LHCN-M2 (cell line): Measurements from ENCODE around the gene SKIC2. TPM values are rescaled to one million over a fixed set of nuclear protein-coding genes. Genes with fewer than 3 reads are reported as not detected.
"Not testable (repeated sequence)": the region's sequence is repeated elsewhere in the genome, so short reads cannot be mapped to it uniquely, and the experiment has no call there.

ENCODE experiments used
- DNase-seq: peaks from one replicate; pipeline ENCODE4 v3.0.0-alpha.2; 2012; ENCODE audit warnings: low read depth
- total RNA-seq: library from RNA; depleted of rRNA; stranded (reverse); fragments of >200 nt; gene quantifications from 2 replicates; pipeline ENCODE4 v1.2.3, GENCODE V29; 2014; rRNA removed

SKIC2 gene
- total RNA-seq, 1 experiment from 2014 or later, result 44.1 TPM

GRCh38 chr6:32003301-32003700 is 44.3 kb downstream of the SKIC2 start:
- not testable (repeated sequence) for DNase-seq

DNA sequence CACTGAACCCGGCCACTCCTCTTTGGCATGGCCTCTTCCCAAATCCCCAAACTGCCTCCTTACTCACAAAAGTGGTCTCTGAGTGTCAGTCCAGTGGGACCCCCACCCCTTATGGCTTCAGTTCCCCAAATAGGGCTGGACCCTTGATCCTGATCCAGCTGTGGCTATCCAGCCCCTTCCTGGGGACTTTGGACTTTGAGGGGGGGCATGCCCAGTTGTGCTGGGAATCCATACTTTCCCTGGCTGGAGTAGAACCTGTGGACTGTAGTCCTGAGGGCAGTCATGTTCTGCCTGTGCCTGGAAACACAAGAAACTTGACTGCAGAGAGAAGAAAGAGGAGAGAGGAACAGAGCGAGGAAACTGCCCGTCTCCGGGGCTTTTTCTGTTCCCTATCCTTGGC is 45.4 kb downstream of the SKIC2 start:
- DNase-seq, result not testable (repeated sequence)

DNA sequence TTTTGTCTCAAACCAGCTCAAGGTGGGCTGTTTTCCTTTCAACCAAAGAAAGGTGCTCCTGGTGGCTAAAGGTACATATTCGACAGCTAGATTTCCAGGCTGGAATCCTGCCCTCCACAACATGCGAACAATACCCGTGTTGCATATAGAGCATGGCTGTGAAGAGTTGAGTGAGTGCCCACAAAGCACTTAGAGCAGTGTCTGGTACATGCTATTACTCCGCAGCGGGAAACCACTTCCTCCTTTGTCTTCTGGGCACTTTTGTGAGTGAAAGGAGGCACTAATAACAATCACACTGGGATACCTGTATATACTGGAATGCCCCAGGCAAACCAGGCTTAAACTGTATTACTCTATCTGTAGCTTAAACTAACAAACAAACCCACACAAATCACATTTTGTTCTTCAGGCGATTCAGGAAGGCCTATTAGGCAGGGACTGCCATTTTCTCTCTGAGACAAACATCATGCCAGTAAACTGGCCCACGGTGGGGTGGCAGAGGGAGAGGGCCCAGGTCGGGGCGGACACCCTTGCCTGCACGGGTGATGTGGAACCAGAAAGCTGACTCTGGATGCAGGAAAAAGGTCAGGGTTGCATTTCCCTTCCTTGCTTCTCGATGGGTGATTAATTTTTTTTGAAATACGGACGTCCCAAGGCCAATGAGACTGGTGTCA is 46.0 kb downstream of the SKIC2 start:
- not testable (repeated sequence) for DNase-seq

DNA sequence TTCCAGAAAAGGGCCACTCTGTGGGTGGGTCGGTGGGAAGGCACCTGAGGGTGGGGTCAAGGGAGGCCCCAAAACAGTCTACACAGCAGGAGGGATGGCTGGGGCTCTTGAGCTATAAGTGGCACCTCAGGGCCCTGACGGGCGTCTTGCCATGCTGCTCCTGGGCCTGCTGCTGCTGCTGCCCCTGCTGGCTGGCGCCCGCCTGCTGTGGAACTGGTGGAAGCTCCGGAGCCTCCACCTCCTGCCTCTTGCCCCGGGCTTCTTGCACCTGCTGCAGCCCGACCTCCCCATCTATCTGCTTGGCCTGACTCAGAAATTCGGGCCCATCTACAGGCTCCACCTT is 46.5 kb downstream of the SKIC2 start:
- DNase-seq, result not testable (repeated sequence)

DNA sequence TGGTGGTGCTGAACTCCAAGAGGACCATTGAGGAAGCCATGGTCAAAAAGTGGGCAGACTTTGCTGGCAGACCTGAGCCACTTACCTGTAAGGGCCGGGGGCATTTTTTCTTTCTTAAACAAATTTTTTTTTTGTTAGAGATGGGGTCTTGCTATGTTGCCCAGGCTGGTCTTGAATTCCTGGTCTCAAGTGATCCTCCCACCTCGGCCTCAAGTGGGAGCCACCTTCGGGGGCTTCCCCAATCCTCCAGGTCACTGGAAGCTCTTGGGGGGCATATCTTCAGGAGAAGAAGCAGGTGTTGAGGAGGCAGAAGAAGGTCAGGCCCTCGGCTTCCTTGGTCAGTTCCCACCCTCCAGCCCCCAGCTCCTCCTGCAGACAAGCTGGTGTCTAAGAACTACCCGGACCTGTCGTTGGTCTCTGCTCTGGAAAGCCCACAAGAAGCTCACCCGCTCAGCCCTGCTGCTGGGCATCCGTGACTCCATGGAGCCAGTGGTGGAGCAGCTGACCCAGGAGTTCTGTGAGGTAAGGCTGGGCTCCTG is 47.1 kb downstream of the SKIC2 start:
- DNase-seq, result not testable (repeated sequence)

DNA sequence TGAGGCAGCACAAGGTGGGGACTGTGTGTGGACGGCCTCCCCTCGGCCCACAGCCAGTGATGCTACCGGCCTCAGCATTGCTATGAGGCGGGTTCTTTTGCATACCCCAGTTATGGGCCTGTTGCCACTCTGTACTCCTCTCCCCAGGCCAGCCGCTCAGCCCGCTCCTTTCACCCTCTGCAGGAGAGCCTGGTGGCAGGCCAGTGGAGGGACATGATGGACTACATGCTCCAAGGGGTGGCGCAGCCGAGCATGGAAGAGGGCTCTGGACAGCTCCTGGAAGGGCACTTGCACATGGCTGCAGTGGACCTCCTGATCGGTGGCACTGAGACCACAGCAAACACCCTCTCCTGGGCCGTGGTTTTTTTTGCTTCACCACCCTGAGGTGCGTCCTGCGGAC is 48.1 kb downstream of the SKIC2 start:
- not testable (repeated sequence) for DNase-seq

DNA sequence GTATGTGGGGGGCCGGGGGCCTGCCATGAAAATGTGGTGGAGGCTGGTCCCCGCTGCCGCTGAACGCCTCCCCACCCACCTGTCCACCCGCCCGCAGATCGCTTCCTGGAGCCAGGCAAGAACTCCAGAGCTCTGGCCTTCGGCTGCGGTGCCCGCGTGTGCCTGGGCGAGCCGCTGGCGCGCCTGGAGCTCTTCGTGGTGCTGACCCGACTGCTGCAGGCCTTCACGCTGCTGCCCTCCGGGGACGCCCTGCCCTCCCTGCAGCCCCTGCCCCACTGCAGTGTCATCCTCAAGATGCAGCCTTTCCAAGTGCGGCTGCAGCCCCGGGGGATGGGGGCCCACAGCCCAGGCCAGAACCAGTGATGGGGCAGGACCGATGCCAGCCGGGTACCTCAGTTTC is 49.1 kb downstream of the SKIC2 start:
- not testable (repeated sequence) for DNase-seq

DNA sequence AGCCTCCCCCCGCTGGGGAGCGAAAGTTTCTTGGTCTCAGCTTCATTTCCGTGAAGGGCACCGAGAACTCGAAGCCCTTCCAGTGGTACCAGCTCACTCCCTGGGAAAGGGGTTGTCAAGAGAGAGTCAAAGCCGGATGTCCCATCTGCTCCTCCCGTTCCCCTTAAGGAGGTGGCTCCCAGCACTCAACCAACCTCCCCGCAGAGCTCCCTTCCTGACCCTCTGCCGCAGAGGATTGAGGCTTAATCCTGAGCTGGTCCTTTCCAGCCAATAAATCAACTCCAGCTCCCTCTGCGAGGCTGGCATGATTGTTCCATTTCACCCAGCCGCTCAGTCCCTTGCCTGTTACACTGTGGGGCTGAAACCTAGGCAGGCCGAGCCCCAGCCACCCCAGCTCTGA is 49.6 kb downstream of the SKIC2 start:
- not testable (repeated sequence) for DNase-seq

- DNase-seq, result not testable (repeated sequence)
Measured at GRCh38 chr6:32009537-32009936, 50.6 kb downstream of the SKIC2 start.

DNA sequence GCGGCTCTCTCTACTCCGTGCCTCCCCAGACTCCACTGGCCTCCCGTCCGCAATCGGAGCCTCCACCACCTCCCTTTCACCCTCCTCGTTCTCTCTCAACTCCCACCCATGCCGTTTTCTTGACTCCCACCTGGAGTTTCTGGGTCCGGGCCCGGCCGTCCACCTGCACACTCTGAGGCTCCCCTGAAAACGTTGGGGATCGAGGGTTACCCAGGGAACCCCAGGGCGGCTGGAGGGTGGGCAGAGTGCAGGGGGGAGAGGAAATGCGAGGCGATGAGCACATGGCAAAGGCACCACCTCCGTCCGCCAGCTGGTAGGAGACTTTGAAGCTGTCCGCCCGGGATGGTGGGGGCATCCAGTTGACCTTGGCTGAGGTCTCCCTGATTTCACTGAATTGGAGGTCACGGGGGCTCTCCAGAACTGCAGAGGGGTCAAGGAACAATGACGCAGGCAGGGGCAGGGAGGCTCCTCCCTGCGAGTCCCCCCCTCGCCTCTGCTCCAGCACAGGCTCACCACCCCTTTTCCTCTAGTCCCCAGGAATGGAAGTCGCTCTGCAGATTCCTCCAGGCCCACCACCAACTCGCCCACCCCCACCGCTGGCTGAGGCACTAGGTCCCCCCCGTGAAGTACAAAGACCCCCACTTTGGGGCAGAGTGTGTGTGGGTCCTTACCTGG is 52.0 kb downstream of the SKIC2 start:
- DNase-seq, result not testable (repeated sequence)

- DNase-seq, result not testable (repeated sequence)
Measured at GRCh38 chr6:32012941-32013617, 54.1 kb downstream of the SKIC2 start.

GRCh38 chr6:32013738-32014137 is 54.8 kb downstream of the SKIC2 start:
- DNase-seq, result not testable (repeated sequence)

DNA sequence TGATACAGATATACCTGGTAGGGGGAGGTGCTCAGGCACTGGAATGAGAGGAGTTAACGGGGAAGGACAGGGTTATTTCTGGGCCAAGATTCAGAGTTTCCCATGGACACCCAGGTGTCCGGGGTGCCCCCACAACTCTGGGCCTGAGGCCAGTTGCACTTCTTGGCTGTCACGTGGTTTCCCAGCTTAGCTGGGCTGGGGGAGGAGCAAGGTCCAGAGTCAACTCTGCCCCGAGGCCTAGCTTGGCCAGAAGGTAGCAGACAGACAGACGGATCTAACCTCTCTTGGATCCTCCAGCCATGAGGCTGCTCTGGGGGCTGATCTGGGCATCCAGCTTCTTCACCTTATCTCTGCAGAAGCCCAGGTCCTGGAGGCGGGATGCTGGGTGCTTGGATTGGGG is 55.6 kb downstream of the SKIC2 start, which contains the start of gene C4B:
Gene C4B (plus strand): TSS at position 249 of the 400 bp plus-strand sequence. CDS start 51 bp downstream, at position 300.
- not testable (repeated sequence) for DNase-seq

Other genes with a start within 250 kb of the SKIC2 start
- not detected in 2 replicates for gene LY6G6D, start 243.8 kb upstream of the SKIC2 start, total RNA-seq
- 0.51 TPM in 1 of 2 replicates, not detected in the other for gene LY6G6C, start 237.4 kb upstream of the SKIC2 start, total RNA-seq
- gene MPIG6B, start 235.8 kb upstream of the SKIC2 start, total RNA-seq, result not detected in 2 replicates
- 78.4 and 85.8 TPM in 2 replicates for gene DDAH2, start 229.9 kb upstream of the SKIC2 start, total RNA-seq
- gene CLIC1, start 222.6 kb upstream of the SKIC2 start, total RNA-seq, result 771 and 894 TPM in 2 replicates
- gene MSH5, start 219.2 kb upstream of the SKIC2 start, total RNA-seq, result 13.2 and 16.5 TPM in 2 replicates
- gene SAPCD1, start 196.5 kb upstream of the SKIC2 start, total RNA-seq, result 1.5 and 2.7 TPM in 2 replicates
- gene VWA7, start 181.8 kb upstream of the SKIC2 start, total RNA-seq, result not detected in 2 replicates
- 63.2 and 68.7 TPM in 2 replicates for gene VARS1, start 163.4 kb upstream of the SKIC2 start, total RNA-seq
- gene LSM2, start 152.2 kb upstream of the SKIC2 start, total RNA-seq, result 78.7 and 88.2 TPM in 2 replicates
- gene HSPA1L, start 143.9 kb upstream of the SKIC2 start, total RNA-seq, result 0.71 and 1.5 TPM in 2 replicates
- gene HSPA1A, start 143.6 kb upstream of the SKIC2 start, total RNA-seq, result 98.9 and 101 TPM in 2 replicates
- 86.1 and 92.2 TPM in 2 replicates for gene HSPA1B, start 131.4 kb upstream of the SKIC2 start, total RNA-seq
- 43.9 and 57.2 TPM in 2 replicates for gene NEU1, start 96.4 kb upstream of the SKIC2 start, total RNA-seq
- 0.06 TPM in 1 of 2 replicates, not detected in the other for gene SLC44A4, start 80.2 kb upstream of the SKIC2 start, total RNA-seq
- 58.6 and 60.5 TPM in 2 replicates for gene EHMT2, start 61.5 kb upstream of the SKIC2 start, total RNA-seq
- gene ZBTB12, start 57.1 kb upstream of the SKIC2 start, total RNA-seq, result 1.2 and 3.0 TPM in 2 replicates
- 0.86 and 1.2 TPM in 2 replicates for gene C2, start 31.5 kb upstream of the SKIC2 start, total RNA-seq
- 1.1 and 1.4 TPM in 2 replicates for gene CFB, start 13.1 kb upstream of the SKIC2 start, total RNA-seq
- gene NELFE, start 204 bp upstream of the SKIC2 start, total RNA-seq, result 129 TPM in 2 replicates
- gene DXO, start 13.0 kb downstream of the SKIC2 start, total RNA-seq, result 19.1 and 19.5 TPM in 2 replicates
- 1.9 and 2.2 TPM in 2 replicates for gene C4A, start 22.9 kb downstream of the SKIC2 start, total RNA-seq
- 1.8 and 3.5 TPM in 2 replicates for gene C4B, start 55.6 kb downstream of the SKIC2 start, total RNA-seq
- 0.13 TPM in 1 of 2 replicates, not detected in the other for gene CYP21A2, start 79.2 kb downstream of the SKIC2 start, total RNA-seq
- under 0.01 and 0.06 TPM in 2 replicates for gene TNXB, start 150.2 kb downstream of the SKIC2 start, total RNA-seq
- gene ATF6B, start 169.1 kb downstream of the SKIC2 start, total RNA-seq, result 29.8 and 34.7 TPM in 2 replicates
- gene FKBPL, start 171.1 kb downstream of the SKIC2 start, total RNA-seq, result 8.4 and 8.9 TPM in 2 replicates
- 0.06 TPM in 1 of 2 replicates, not detected in the other for gene PRRT1, start 192.8 kb downstream of the SKIC2 start, total RNA-seq
- 15.5 and 19.3 TPM in 2 replicates for gene PPT2, start 195.0 kb downstream of the SKIC2 start, total RNA-seq
- gene EGFL8, start 205.4 kb downstream of the SKIC2 start, total RNA-seq, result 1.3 and 2.4 TPM in 2 replicates
- gene AGPAT1, start 216.9 kb downstream of the SKIC2 start, total RNA-seq, result 80.3 and 87.0 TPM in 2 replicates
- gene RNF5, start 219.2 kb downstream of the SKIC2 start, total RNA-seq, result 43.5 and 55.3 TPM in 2 replicates
- 0.45 and 0.80 TPM in 2 replicates for gene AGER, start 225.1 kb downstream of the SKIC2 start, total RNA-seq
- gene PBX2, start 231.0 kb downstream of the SKIC2 start, total RNA-seq, result 19.2 and 23.1 TPM in 2 replicates
- gene GPSM3, start 233.5 kb downstream of the SKIC2 start, total RNA-seq, result 1.0 and 1.4 TPM in 2 replicates